SK-N-SH treated with all-trans-retinoic acid at 6 μM for 48 hours (cell line): Measurements from ENCODE around the gene FAM114A1.

Experiments
- ARNTL ChIP-seq: fragments of 450-650 bp; formaldehyde crosslinking; IDR thresholded peaks from 2 replicates; pipeline ENCODE4 v1.5.0; 2020; ENCODE audit warnings: low read depth, mild to moderate bottlenecking, moderate library complexity, borderline replicate concordance
- CREB5 ChIP-seq: fragments of 250-450 bp; sonication (Bioruptor Pico); IDR thresholded peaks from 2 replicates; pipeline ENCODE4 v1.5.1; 2020; ENCODE audit warnings: low read depth, mild to moderate bottlenecking, moderate library complexity
- ESRRG ChIP-seq: fragments of 250-450 bp; sonication (Bioruptor Pico); IDR thresholded peaks from 2 replicates; pipeline ENCODE4 v1.6.1; 2021; ENCODE audit warnings: mild to moderate bottlenecking
- POU6F1 ChIP-seq: fragments of 250-450 bp; sonication (Bioruptor Pico); IDR thresholded peaks from 2 replicates; pipeline ENCODE4 v1.8.0; 2021; ENCODE audit warnings: low read depth, mild to moderate bottlenecking, moderate library complexity, borderline replicate concordance
- PPARA ChIP-seq: fragments of 250-450 bp; sonication (Bioruptor Pico); IDR thresholded peaks from 2 replicates; pipeline ENCODE4 v1.5.0; 2020; ENCODE audit warnings: mild to moderate bottlenecking, borderline replicate concordance
- ZC3H10 ChIP-seq: fragments of 250-450 bp; sonication (Bioruptor Pico); IDR thresholded peaks from 2 replicates; pipeline ENCODE4 v1.5.1; 2021; ENCODE audit warnings: mild to moderate bottlenecking, moderate library complexity
- ZFP30 ChIP-seq: fragments of 450-650 bp; formaldehyde crosslinking; IDR thresholded peaks from 2 replicates; pipeline ENCODE4 v1.5.0; 2022; ENCODE audit warnings: mild to moderate bottlenecking, moderate library complexity
- TF ChIP-seq, protein P1 (sequence below): fragments of 250-450 bp; sonication (Bioruptor Pico); IDR thresholded peaks from 2 replicates; pipeline ENCODE4 v1.8.0; 2020; ENCODE audit warnings: mild to moderate bottlenecking, moderate library complexity, borderline replicate concordance

DNA sequence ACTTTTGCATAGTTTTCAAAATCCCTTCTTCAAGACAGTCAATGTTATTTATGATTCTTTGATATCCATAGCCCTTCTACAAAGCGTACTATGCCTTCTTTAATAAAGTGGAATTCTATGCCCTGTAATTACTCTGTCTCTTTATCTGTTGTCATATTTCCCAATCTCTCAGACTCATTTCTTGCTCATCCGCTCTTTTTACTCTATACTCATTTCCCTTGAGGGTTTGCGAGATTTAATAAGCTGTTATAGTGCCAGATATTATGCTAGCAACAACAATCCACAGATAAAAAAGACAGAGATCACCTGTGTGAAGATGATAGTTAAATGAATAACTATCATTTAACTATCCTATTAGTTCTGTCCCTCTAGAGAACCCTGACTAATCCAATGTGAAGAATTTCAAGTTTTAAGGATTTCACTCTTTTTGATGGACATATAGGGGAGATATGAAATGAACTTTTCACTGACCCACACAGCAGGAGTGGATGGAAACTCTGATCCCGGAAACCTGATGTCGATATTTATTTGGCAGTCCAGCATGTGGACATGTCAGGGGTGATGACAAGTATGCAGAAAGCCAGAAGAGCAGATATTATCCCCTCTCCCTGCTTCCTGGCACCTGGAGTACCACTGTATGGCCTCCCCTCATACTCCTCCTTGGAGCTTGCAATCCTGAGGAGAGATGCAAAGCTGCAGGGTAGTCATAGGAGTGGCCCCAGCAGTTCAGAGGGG, 114.9 kb downstream of the FAM114A1 start:
- TF ChIP-seq PPARA (CRISPR knock-in tag) (no peak), ZFP30 (CRISPR knock-in tag) (no peak), CREB5 (no peak), ARNTL (CRISPR knock-in tag) (no peak), POU6F1 (CRISPR knock-in tag) (no peak), ZC3H10 (CRISPR knock-in tag) (no peak), ESRRG (CRISPR knock-in tag) (no peak)
- TF ChIP-seq, protein P1, sequence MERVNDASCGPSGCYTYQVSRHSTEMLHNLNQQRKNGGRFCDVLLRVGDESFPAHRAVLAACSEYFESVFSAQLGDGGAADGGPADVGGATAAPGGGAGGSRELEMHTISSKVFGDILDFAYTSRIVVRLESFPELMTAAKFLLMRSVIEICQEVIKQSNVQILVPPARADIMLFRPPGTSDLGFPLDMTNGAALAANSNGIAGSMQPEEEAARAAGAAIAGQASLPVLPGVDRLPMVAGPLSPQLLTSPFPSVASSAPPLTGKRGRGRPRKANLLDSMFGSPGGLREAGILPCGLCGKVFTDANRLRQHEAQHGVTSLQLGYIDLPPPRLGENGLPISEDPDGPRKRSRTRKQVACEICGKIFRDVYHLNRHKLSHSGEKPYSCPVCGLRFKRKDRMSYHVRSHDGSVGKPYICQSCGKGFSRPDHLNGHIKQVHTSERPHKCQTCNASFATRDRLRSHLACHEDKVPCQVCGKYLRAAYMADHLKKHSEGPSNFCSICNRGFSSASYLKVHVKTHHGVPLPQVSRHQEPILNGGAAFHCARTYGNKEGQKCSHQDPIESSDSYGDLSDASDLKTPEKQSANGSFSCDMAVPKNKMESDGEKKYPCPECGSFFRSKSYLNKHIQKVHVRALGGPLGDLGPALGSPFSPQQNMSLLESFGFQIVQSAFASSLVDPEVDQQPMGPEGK (CRISPR knock-in tag), result no peak
